ENCODE measurements around the gene PPAN. TPM values are rescaled to one million over a fixed set of nuclear protein-coding genes. Genes with fewer than 3 reads are reported as not detected.

The PPAN gene
- total RNA-seq, 1 experiment from 2014 or later, result 101 TPM

DNA sequence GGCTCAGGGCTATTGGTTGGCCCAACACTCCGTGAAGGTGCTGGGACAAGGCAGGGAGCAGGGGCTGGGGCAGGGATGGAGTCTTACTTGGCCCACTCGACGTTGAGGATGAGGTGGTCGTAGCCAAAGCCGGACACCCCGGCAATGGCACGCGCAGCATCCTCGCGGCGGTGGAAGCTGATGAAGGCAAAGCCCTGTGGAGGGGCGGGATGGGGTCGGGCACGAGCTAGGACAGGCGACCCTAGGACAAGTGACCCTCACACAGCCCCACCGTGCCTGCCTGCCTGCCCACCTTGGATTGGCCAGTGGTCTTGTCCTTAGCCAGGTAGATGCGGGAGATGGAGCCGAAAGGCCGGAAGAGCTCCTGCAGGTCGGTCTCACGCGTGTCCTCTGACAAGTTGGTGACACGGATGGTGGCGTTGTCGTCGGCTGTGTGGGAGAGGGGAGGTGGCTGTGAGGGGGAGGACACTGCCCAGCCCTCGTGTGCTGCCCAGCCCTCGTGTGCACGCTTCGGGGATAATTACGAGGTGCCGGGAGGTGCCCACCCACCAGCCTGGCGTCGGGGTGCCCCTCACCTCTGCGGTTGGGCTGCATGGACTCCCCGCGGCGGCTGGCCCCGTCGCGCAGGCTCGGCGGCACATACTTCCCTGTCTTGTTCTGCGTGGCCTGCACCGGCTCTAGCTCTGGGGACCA is 9.4 kb downstream of the PPAN start:
- TF ChIP-seq JUND (IDR thresholded peaks at IDR 0.05) (peak; percentile 12; the same call in 1 of the 2 replicates), CBX3 (IDR thresholded peaks at IDR 0.05; ENCODE audit: low read depth) (no peak), SIN3A (IDR thresholded peaks at IDR 0.05; ENCODE audit: low read depth) (0 out of 2 replicates have a peak, but pooled peaks have one; percentile 9), POLR2AphosphoS5 (IDR thresholded peaks at IDR 0.05; ENCODE audit: low read depth, low read length) (peak; percentile 2; the same call in 1 of the 2 replicates)
- TF ChIP-seq, protein P1, sequence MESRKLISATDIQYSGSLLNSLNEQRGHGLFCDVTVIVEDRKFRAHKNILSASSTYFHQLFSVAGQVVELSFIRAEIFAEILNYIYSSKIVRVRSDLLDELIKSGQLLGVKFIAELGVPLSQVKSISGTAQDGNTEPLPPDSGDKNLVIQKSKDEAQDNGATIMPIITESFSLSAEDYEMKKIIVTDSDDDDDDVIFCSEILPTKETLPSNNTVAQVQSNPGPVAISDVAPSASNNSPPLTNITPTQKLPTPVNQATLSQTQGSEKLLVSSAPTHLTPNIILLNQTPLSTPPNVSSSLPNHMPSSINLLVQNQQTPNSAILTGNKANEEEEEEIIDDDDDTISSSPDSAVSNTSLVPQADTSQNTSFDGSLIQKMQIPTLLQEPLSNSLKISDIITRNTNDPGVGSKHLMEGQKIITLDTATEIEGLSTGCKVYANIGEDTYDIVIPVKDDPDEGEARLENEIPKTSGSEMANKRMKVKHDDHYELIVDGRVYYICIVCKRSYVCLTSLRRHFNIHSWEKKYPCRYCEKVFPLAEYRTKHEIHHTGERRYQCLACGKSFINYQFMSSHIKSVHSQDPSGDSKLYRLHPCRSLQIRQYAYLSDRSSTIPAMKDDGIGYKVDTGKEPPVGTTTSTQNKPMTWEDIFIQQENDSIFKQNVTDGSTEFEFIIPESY (IDR thresholded peaks at IDR 0.05; ENCODE audit: extremely low read depth, insufficient replicate concordance, low read length), result no peak
- Histone ChIP-seq H3K9me3 (ENCODE audit: control insufficient read depth in 1 of 2, insufficient read depth in 1 of 2, low read depth in 1 of 2, low read length in 2 of 2) (no peaks in the 10 kb centered on the region), H3K4me1 (ENCODE audit: control insufficient read depth in 1 of 2, insufficient read depth in 2 of 2, low read length in 2 of 2) (peaks cover 5 to 39% of the 10 kb centered on the region in 2 experiments), H4K20me1 (ENCODE audit: insufficient read depth) (no peaks in the 10 kb centered on the region), H3K9ac (ENCODE audit: low read length) (no peak overlapping the region), H2AFZ (ENCODE audit: low read depth, low read length, poor library complexity, severe bottlenecking) (no peak overlapping the region), H3K4me3 (replicated peaks in 1 of 2; ENCODE audit: low read depth in 1 of 2, low read length in 2 of 2) (no peak overlapping the region), H3K27ac (ENCODE audit: low read depth, low read length) (no peak overlapping the region; the same call in 1 of the 2 replicates), H3K4me2 (ENCODE audit: low read length) (no peak overlapping the region), H3K79me2 (ENCODE audit: insufficient read depth, low read length) (peaks cover 31% of the 10 kb centered on the region), H3K36me3 (ENCODE audit: control insufficient read depth in 1 of 2, insufficient read depth in 2 of 2, low read length in 2 of 2) (peaks cover 19 to 30% of the 10 kb centered on the region in 2 experiments; a peak in 3 of 4 replicates), H3K9me2 (ENCODE audit: insufficient read depth) (no peaks in the 10 kb centered on the region), H3K27me3 (ENCODE audit: insufficient read depth, low read length) (no peaks in the 10 kb centered on the region)
- ChIA-PET POLR2A (interaction anchor here (1.4 kb wide), 1 partner anchor 9 kb away, joined by 3 read pairs; the partner anchor contains the start of gene PPAN), CTCF (no interaction called here), RAD21 (ENCODE audit: low non-redundant PET in 1 of 2, low total read pairs in 2 of 2, uncharacterized antibody in 2 of 2, unreplicated experiment in 2 of 2) (no interaction called here)
- ATAC-seq (no peak), DNase-seq (ENCODE audit: low read depth, low spot score) (no peak)
- intact Hi-C loops (cut with micrococcal nuclease), result no loop called here
- no TSS peak for BruUV-seq (replicated peaks)
